ENCODE measurements around the gene PGAP6. TPM values are rescaled to one million over a fixed set of nuclear protein-coding genes. Genes with fewer than 3 reads are reported as not detected.
"Not testable (repeated sequence)": the region's sequence is repeated elsewhere in the genome, so short reads cannot be mapped to it uniquely, and the experiment has no call there.

The PGAP6 gene
- total RNA-seq, 3 donors from 2014 or later = 24.5 to 49.5 (median 36.7) TPM

GRCh38 chr16:349211-349610, 32.6 kb downstream of the PGAP6 start:
- no peak for TF ChIP-seq CTCF (IDR thresholded peaks at IDR 0.05)
- TF ChIP-seq POLR2AphosphoS5 (IDR thresholded peaks at IDR 0.05) = no peak
- TF ChIP-seq POLR2A (IDR thresholded peaks at IDR 0.05) = no peak
- Histone ChIP-seq H3K4me1 (peaks cover 0 to 5% of the 10 kb centered on the region in 2 donors), H3K36me3 (no peaks in the 10 kb centered on the region), H3K27ac (no peak overlapping the region), H3K27me3 (no peaks in the 10 kb centered on the region), H3K9me3 (no peaks in the 10 kb centered on the region), H3K4me3 (no peak overlapping the region)
- DNase-seq (ENCODE audit: low spot score in 2 of 2) = no peak
- intact Hi-C loops (cut with DNase I; ENCODE audit: low total_unique reads) = no loop called here

GRCh38 chr16:348495-348894, 33.3 kb downstream of the PGAP6 start:
- DNase-seq (ENCODE audit: low spot score in 2 of 2); H3K27ac ChIP-seq; intact Hi-C loops (cut with DNase I; ENCODE audit: low total_unique reads); H3K36me3 ChIP-seq; H3K9me3 ChIP-seq; H3K27me3 ChIP-seq; H3K4me3 ChIP-seq; H3K4me1 ChIP-seq: not testable (repeated sequence)

- H3K27ac ChIP-seq = no peak overlapping the region
- H3K36me3 ChIP-seq = no peaks in the 10 kb centered on the region
- H3K27me3 ChIP-seq = no peaks in the 10 kb centered on the region
- TF ChIP-seq POLR2A (IDR thresholded peaks at IDR 0.05) (no peak), CTCF (IDR thresholded peaks at IDR 0.05) (no peak), POLR2AphosphoS5 (IDR thresholded peaks at IDR 0.05) (no peak)
- DNase-seq (ENCODE audit: low spot score in 2 of 2) = no peak
- H3K4me1 ChIP-seq = peaks cover 0 to 5% of the 10 kb centered on the region in 2 donors
- intact Hi-C loops (cut with DNase I; ENCODE audit: low total_unique reads) = no loop called here
- no peak overlapping the region for H3K4me3 ChIP-seq
- no peaks in the 10 kb centered on the region for H3K9me3 ChIP-seq
These were observed 34.6 kb downstream of the PGAP6 start for GRCh38 chr16:347203-347602.

GRCh38 chr16:346587-346986, 35.2 kb downstream of the PGAP6 start:
- TF ChIP-seq POLR2AphosphoS5 (IDR thresholded peaks at IDR 0.05) = no peak
- no peak for TF ChIP-seq POLR2A (IDR thresholded peaks at IDR 0.05)
- TF ChIP-seq CTCF (IDR thresholded peaks at IDR 0.05) = no peak
- no peak for DNase-seq (ENCODE audit: low spot score in 2 of 2)
- Histone ChIP-seq H3K4me1 (peaks cover 0 to 5% of the 10 kb centered on the region in 2 donors), H3K36me3 (no peaks in the 10 kb centered on the region), H3K9me3 (no peaks in the 10 kb centered on the region), H3K4me3 (no peak overlapping the region), H3K27ac (no peak overlapping the region), H3K27me3 (no peaks in the 10 kb centered on the region)
- intact Hi-C loops (cut with DNase I; ENCODE audit: low total_unique reads) = no loop called here

GRCh38 chr16:345772-346171, 36.0 kb downstream of the PGAP6 start:
- no peak overlapping the region for H3K27ac ChIP-seq
- TF ChIP-seq POLR2A (IDR thresholded peaks at IDR 0.05) (no peak), CTCF (IDR thresholded peaks at IDR 0.05) (no peak), POLR2AphosphoS5 (IDR thresholded peaks at IDR 0.05) (no peak)
- no peaks in the 10 kb centered on the region for H3K36me3 ChIP-seq
- H3K27me3 ChIP-seq = no peaks in the 10 kb centered on the region
- no peak for DNase-seq (ENCODE audit: low spot score in 2 of 2)
- intact Hi-C loops (cut with DNase I; ENCODE audit: low total_unique reads) = no loop called here
- H3K4me1 ChIP-seq = no peaks in the 10 kb centered on the region
- no peaks in the 10 kb centered on the region for H3K9me3 ChIP-seq
- no peak overlapping the region for H3K4me3 ChIP-seq

Data from breast epithelium (tissue), 4 donors.